Sigmoid colon (tissue), 7 donors: ENCODE measurements around the gene ARMH3. TPM values are rescaled to one million over a fixed set of nuclear protein-coding genes. Genes with fewer than 3 reads are reported as not detected.

Experiments used
- DNase-seq: peaks from one replicate; pipeline ENCODE4 v3.0.0-alpha.2; 2019
- H3K27ac ChIP-seq, 4 donors: fragments of 200-600 bp; sonication (generic); one replicate each; pipeline ENCODE4 v1.5.1; 2016 to 2019; ENCODE audit warnings: mild to moderate bottlenecking in 1 of 4
- H3K27me3 ChIP-seq, 3 donors: fragments of 200-600 bp; sonication (generic); one replicate each; pipeline ENCODE4 v1.5.1; 2019; ENCODE audit warnings: mild to moderate bottlenecking in 1 of 3
- H3K36me3 ChIP-seq, 4 donors: fragments of 200-600 bp; sonication (generic); one replicate each; pipeline ENCODE4 v1.5.1; 2016 to 2019
- H3K4me1 ChIP-seq, 4 donors: fragments of 200-600 bp; sonication (generic); one replicate each; pipeline ENCODE4 v1.5.1; 2017 to 2019
- H3K4me3 ChIP-seq, 4 donors: fragments of 200-600 bp; sonication (generic); one replicate each; pipeline ENCODE4 v1.5.1; 2017 to 2019; ENCODE audit warnings: mild to moderate bottlenecking in 2 of 4, moderate library complexity in 1 of 4
- H3K9me3 ChIP-seq, 4 donors: fragments of 200-600 bp in 3 of 4; sonication (generic) in 3 of 4; one replicate each; pipeline versions ENCODE4 v1.5.1 to v1.6.1; 2013 to 2019
- CTCF ChIP-seq, 4 experiments: fragments of 450-650 bp in 3 of 4; fragments of 200-600 bp in 1 of 4; IDR thresholded peaks; one replicate each; pipeline ENCODE4 v1.5.1; 2016 to 2019; ENCODE audit warnings: antibody characterized with exemption in 4 of 4, mild to moderate bottlenecking in 3 of 4, moderate library complexity in 2 of 4
- EP300 ChIP-seq, 4 donors: sonication (generic); formaldehyde crosslinking; IDR thresholded peaks; one replicate each; pipeline ENCODE4 v1.6.1; 2017; ENCODE audit warnings: antibody characterized with exemption in 4 of 4
- POLR2A ChIP-seq, 2 donors: fragments of 450-650 bp; IDR thresholded peaks; one replicate each; pipeline ENCODE4 v1.6.1; 2016; ENCODE audit warnings: antibody characterized with exemption in 2 of 2, mild to moderate bottlenecking in 2 of 2, moderate library complexity in 2 of 2
- POLR2AphosphoS5 ChIP-seq, 4 donors: sonication (generic); formaldehyde crosslinking; IDR thresholded peaks; one replicate each; pipeline ENCODE4 v1.6.1; 2017; ENCODE audit warnings: antibody characterized with exemption in 4 of 4
- WGBS, 2 donors: extraction: QIAGEN DNeasy Blood & Tissue Kit; methylation state at CpG; one replicate each; pipeline ENCODE4 v1.1.7; 2013; 5-methylcytosine and 5-hydroxymethylcytosine counted together
- intact Hi-C: fragments of 100-400 bp; cut with DNase I; formaldehyde crosslinking; loops from one replicate; pipeline ENCODE4 v1.15.1; 2023
- polyA plus RNA-seq, 3 donors: library from polyadenylated mRNA; stranded (reverse); fragments of 200-250 nt; gene quantifications; one replicate each; pipeline ENCODE4 v1.2.3, GENCODE V29; 2013
- total RNA-seq, 4 donors: library from RNA; depleted of rRNA; stranded (reverse); fragments of >200 nt; gene quantifications; one replicate each; pipeline ENCODE4 v1.1.0, GENCODE V29; 2016
- donor health status: healthy with polysubstance abuse.
- donor health status: Bipolar disorder and iron deficiency.
- donor health status: healthy.

The ARMH3 gene
- total and polyA plus RNA-seq, 7 donors = 17.4 to 23.2 (median 19.1) TPM

GRCh38 chr10:101939008-101939648 is 116.8 kb downstream of the ARMH3 start:
- Histone ChIP-seq H3K27me3 (no peaks in the 10 kb centered on the region), H3K27ac (peak overlapping the region; percentile 48 to 73 (median 65)), H3K36me3 (no peaks in the 10 kb centered on the region), H3K4me1 (peaks cover 0 to 83% (median 57%) of the 10 kb centered on the region in 4 donors), H3K4me3 (no peak overlapping the region), H3K9me3 (no peaks in the 10 kb centered on the region)
- TF ChIP-seq EP300 (IDR thresholded peaks at IDR 0.05) (peak in 1 of 4 donors; percentile 1), POLR2AphosphoS5 (IDR thresholded peaks at IDR 0.05) (no peak)
- intact Hi-C loops = no loop called here
- 69 to 80% methylated on average over 3 of the region's 3 CpGs for WGBS, 2 donors
- no peak for DNase-seq

- 86 to 89% methylated on average over 3 of the region's 3 CpGs for WGBS, 2 donors
- Histone ChIP-seq H3K4me1 (peaks cover 0 to 84% (median 61%) of the 10 kb centered on the region in 4 donors), H3K27ac (peak overlapping the region; percentile 48 to 73 (median 65)), H3K27me3 (no peaks in the 10 kb centered on the region), H3K9me3 (no peaks in the 10 kb centered on the region), H3K4me3 (no peak overlapping the region), H3K36me3 (no peaks in the 10 kb centered on the region)
- no peak for DNase-seq
- intact Hi-C loops = no loop called here
- TF ChIP-seq POLR2AphosphoS5 (IDR thresholded peaks at IDR 0.05) (no peak), POLR2A (IDR thresholded peaks at IDR 0.05) (no peak), EP300 (IDR thresholded peaks at IDR 0.05) (no peak), CTCF (IDR thresholded peaks at IDR 0.05) (no peak)
Observed at GRCh38 chr10:101938305-101939007, 117.5 kb downstream of the ARMH3 start.

- TF ChIP-seq POLR2AphosphoS5 (IDR thresholded peaks at IDR 0.05) = no peak
- no peak for TF ChIP-seq CTCF (IDR thresholded peaks at IDR 0.05)
- TF ChIP-seq EP300 (IDR thresholded peaks at IDR 0.05) = no peak
- no peak for TF ChIP-seq POLR2A (IDR thresholded peaks at IDR 0.05)
- intact Hi-C loops = no loop called here
- Histone ChIP-seq H3K4me3 (no peak overlapping the region), H3K27me3 (no peaks in the 10 kb centered on the region), H3K9me3 (no peaks in the 10 kb centered on the region), H3K27ac (peak overlapping the region in 1 of 4 donors; percentile 1), H3K4me1 (peaks cover 0 to 57% (median 45%) of the 10 kb centered on the region in 4 donors), H3K36me3 (no peaks in the 10 kb centered on the region)
- no peak for DNase-seq
- 94 to 96% methylated on average over 2 of the region's 2 CpGs for WGBS, 2 donors
Observed at GRCh38 chr10:101935431-101935830, 120.5 kb downstream of the ARMH3 start.

GRCh38 chr10:101934686-101935305 is 121.2 kb downstream of the ARMH3 start:
- Histone ChIP-seq H3K4me1 (peaks cover 0 to 51% (median 39%) of the 10 kb centered on the region in 4 donors), H3K27ac (no peak overlapping the region), H3K9me3 (no peaks in the 10 kb centered on the region), H3K4me3 (no peak overlapping the region), H3K36me3 (no peaks in the 10 kb centered on the region), H3K27me3 (no peaks in the 10 kb centered on the region)
- intact Hi-C loops = no loop called here
- no peak for DNase-seq
- 88 to 89% methylated on average over 3 of the region's 3 CpGs for WGBS, 2 donors
- TF ChIP-seq EP300 (IDR thresholded peaks at IDR 0.05) = no peak
- TF ChIP-seq POLR2A (IDR thresholded peaks at IDR 0.05) = no peak
- no peak for TF ChIP-seq POLR2AphosphoS5 (IDR thresholded peaks at IDR 0.05)
- TF ChIP-seq CTCF (IDR thresholded peaks at IDR 0.05) = no peak

- 92 to 98% methylated on average over 4 of the region's 4 CpGs for WGBS, 2 donors
- intact Hi-C loops = no loop called here
- H3K36me3 ChIP-seq = no peaks in the 10 kb centered on the region
Observed at GRCh38 chr10:101933976-101934375, 122.0 kb downstream of the ARMH3 start.

More at GRCh38 chr10:101933976-101934375, 122.0 kb downstream of the ARMH3 start:
- no peak for DNase-seq
- Histone ChIP-seq H3K27me3 (no peaks in the 10 kb centered on the region), H3K4me1 (peaks cover 0 to 43% (median 31%) of the 10 kb centered on the region in 4 donors), H3K27ac (no peak overlapping the region), H3K4me3 (no peak overlapping the region), H3K9me3 (no peaks in the 10 kb centered on the region)
- TF ChIP-seq EP300 (IDR thresholded peaks at IDR 0.05) = no peak
- TF ChIP-seq POLR2A (IDR thresholded peaks at IDR 0.05) = no peak
- no peak for TF ChIP-seq CTCF (IDR thresholded peaks at IDR 0.05)
- TF ChIP-seq POLR2AphosphoS5 (IDR thresholded peaks at IDR 0.05) = no peak
